LNCAP (cell line): ENCODE measurements around the gene GNB1.

Source experiments
- TF ChIP-seq, protein P1 (sequence below): fragments of 450-650 bp; IDR thresholded peaks from 2 replicates; pipeline ENCODE4 v1.5.1; 2017; ENCODE audit warnings: mild to moderate bottlenecking

The GNB1 gene

DNA sequence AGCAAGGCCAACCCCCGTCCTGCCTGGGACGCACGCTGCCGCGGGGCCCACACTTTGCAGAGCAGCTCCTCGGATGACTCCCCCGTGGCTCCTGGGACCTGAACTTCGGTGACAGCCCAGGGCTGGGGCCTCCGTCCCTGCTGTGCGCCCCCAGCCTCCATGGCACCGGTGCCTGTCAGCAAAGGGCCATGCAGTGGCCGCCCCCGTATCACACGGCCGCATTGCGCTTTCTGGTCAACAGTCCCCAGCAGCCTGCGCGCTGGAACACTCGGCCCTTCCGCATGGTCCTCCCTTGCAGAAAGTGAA is 130.6 kb downstream of the GNB1 start:
- TF ChIP-seq, protein P1, sequence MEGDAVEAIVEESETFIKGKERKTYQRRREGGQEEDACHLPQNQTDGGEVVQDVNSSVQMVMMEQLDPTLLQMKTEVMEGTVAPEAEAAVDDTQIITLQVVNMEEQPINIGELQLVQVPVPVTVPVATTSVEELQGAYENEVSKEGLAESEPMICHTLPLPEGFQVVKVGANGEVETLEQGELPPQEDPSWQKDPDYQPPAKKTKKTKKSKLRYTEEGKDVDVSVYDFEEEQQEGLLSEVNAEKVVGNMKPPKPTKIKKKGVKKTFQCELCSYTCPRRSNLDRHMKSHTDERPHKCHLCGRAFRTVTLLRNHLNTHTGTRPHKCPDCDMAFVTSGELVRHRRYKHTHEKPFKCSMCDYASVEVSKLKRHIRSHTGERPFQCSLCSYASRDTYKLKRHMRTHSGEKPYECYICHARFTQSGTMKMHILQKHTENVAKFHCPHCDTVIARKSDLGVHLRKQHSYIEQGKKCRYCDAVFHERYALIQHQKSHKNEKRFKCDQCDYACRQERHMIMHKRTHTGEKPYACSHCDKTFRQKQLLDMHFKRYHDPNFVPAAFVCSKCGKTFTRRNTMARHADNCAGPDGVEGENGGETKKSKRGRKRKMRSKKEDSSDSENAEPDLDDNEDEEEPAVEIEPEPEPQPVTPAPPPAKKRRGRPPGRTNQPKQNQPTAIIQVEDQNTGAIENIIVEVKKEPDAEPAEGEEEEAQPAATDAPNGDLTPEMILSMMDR = no peak

DNA sequence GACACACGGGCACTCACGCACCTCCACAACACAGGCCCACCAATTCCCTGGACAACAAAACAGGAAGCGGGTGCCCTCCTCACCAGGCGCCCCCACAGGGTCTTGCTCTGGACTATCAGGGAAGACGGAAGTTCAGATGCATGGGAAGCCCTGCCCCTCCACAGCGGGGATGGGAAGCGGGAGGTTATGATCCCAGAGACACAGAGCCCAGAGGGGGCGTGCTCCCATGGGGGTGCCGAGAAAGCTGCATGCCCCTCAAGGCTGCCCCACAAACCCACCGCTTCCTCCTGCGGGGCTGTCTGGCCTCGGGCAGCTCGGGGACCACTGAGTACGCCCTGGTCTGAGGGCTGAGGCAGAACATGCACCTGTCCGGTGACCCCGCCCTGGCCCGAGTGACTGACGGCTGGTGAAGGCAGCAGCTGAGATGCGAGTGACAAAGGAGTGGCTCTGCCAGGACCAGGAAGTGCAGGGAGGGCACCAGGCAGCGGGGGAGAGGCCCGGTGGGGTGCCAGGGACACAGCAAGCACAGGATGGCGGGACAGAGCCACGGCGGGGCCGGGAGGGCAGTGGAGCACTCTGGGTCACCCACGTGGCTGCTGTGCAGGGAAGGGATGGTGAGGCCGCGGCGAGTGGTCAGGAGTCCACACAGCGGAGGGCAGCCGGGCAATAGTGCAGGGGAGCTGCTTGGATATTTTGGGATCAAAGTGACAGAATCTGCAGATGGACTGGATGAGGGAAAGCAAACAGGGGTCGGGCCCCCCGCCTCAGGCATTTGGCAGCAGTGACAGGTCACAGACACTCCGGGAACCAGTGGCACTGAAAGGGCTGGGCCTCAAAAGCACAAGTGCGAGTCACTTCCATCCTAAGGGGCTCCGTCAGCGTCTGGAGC is 131.2 kb downstream of the GNB1 start:
- TF ChIP-seq, protein P1 = no peak

DNA sequence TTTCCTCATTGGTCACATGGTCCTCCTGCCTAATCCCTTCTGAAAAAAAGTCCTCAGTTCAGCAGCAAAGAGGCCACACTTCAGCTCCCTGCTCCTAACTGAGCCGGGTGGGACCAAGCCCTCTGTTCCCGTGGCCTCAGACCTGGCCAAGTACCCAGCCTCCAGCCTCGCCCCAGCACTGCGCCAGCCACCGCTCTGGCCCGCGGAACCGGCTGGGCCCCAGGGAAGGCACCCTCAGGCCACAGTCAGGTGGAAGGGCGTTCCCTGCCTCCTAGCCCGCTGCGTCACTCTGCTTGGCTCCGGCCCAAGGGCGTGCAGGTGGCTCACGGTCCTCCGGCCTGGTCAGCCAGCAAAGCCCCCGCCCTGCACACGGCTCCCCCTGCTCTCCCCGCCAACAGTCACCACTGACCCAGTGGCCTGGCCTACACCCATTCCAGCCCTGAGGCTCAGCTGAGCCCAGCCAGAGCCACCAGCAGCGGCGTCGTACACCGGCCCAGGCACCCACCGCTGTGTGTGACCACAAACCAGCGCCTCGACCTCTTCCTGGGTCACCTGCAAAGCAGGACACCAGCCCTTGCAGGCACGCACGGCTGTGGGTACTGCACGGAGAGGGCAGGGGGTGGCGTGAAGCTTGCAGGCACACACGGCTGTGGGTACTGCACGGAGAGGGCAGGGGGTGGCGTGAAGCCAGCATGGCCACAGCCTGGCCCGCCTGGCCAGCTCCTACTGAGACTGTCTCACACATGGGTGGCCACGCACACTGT is 132.0 kb downstream of the GNB1 start:
- TF ChIP-seq, protein P1 = no peak

DNA sequence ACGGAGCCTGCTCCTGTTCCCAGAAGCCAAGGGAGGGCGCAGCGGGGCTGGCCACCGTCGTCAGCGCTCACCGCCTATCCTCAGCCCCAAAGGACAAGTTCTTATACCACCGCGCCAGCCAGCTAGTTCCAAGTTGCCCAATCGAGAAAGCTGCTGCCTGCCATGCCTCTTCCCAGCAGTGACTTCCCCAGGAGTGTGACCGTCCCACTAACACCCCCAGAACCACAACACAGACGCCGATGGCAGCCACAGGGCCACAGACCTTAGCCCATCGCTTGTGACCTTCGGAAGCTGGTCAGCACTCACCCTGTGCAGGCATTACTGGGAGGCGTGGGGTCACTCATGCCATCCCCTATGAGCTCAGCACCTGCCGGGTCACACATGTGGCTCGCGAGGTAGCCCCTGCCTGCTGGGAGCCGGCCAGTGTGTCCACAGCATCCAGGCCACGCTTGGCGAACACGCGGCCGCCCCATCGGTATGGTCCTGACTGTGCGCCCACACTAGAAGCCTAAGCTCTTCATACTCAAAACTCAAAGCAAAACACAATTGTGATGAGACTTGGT is 132.7 kb downstream of the GNB1 start:
- TF ChIP-seq, protein P1 = no peak

DNA sequence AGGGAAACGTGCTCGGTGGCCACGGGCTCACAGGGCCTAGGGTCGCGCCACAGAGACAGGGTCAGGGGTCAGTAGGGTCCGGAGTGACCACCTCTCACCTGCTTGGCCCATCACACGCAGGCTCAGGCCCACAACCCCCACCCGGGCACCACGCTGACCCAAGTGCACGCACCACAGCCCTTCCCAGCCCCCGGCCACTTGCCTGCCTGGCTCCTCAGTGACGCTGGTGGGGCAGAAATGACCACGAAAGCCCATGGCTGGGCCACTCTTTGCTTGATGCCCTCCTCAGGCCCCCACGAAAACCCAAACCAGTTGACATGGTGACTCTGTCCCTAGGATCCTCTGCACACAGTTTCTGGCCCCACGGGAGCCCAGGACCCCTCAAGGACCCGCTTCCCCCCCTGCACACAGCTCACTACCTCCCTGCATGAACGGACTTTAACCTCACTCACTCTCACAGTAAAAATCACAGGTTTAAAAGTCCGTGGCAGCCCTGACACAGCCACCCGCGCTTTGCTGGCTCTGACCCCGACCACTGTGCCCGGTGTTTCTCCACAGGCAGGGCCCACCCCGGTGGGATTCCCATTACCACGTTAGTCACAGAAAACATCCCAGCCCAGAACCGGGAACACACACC is 133.3 kb downstream of the GNB1 start:
- TF ChIP-seq, protein P1 = no peak

DNA sequence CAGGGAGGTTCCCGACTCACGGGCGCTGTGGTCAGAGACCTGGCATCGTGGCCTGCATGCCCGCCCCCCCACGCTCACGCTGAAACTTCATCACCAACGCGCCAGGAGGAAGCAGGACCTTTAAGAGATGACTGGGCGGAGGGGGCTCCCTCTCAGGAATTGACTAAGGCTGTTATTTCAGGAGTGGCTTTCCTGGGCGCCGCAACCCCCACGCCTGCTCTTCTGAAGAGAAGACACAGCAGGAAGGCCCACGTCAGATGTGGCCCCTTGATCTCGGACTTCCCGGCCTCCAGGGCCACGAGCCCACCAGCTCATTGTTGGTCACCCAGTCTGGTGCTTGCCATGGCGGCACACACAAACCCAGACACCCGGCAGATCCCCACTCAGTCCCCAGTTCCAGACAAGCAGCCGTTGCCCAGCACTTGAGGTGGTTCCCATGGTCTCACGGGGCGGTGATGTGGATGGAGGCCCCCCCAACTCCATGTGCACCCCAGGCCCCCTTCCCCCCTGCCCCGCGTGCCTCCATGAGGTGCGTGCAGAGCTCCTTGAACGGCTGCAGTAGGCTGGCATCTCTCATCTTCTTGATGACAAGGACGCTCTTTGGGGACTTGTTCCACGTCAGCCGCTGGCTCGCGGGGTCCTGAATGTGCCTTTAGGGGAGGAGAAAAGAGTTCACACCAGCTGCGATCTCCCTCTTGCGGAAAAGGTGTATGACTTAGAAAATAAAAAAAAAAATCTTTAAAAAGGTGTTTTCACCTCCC is 134.0 kb downstream of the GNB1 start:
- TF ChIP-seq, protein P1 = no peak

DNA sequence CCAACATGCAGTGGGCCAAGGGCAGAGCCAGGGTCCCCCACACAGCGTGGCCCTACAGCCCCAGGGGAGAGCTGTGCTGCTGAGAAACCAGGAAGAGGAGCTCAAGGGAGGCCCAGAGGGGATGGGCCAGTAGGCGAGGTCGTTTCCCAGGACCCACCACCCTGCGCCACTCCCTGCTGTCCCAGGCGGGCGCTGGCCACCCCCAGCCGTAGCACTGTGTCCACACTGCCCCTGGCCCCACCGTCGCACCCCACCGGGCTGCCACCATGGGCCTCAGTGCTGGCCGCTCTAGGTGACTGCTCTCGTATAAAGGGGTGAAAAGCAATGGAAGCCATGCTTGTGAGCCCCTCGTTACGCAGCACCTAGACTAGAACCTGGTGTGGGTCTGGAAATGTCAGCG is 135.0 kb downstream of the GNB1 start:
- TF ChIP-seq, protein P1 = no peak
